CD14-positive monocyte (primary cell): ENCODE data around the gene MYL11. TPM values are rescaled to one million over a fixed set of nuclear protein-coding genes. Genes with fewer than 3 reads are reported as not detected.

Source experiments
- DNase-seq, 3 donors: peaks; one replicate each; pipeline ENCODE4 v3.0.0-alpha.2; 2011 to 2022
- H2AFZ ChIP-seq: 2 replicates; pipeline ENCODE4 v1.6.0; 2012; ENCODE audit warnings: mild to moderate bottlenecking, low read depth, low read length, inconsistent platforms; ENCODE audit not compliant: insufficient read depth, poor library complexity, severe bottlenecking
- H3K27ac ChIP-seq, 2 donors: 1 replicate in 1 of 2; 2 replicates in 1 of 2; pipeline ENCODE4 v1.5.1; 2012 to 2013; ENCODE audit warnings: low read length in 2 of 2, control low read depth in 1 of 2, inconsistent platforms in 1 of 2, low read depth in 1 of 2, mild to moderate bottlenecking in 1 of 2
- H3K27me3 ChIP-seq, 2 donors: one replicate each; pipeline versions ENCODE4 v1.6.0 to v1.6.1; 2011 to 2013; ENCODE audit warnings: low read length in 2 of 2; ENCODE audit not compliant: control insufficient read depth in 2 of 2, insufficient read depth in 2 of 2
- H3K36me3 ChIP-seq, 2 donors: replicated peaks in 1 of 2; 1 replicate in 1 of 2; 2 replicates in 1 of 2; pipeline versions ENCODE4 v1.5.1 to v1.6.1; 2012 to 2013; ENCODE audit warnings: low read length in 2 of 2, control low read depth in 1 of 2, inconsistent platforms in 1 of 2, mild to moderate bottlenecking in 1 of 2; ENCODE audit not compliant: insufficient read depth in 2 of 2, control insufficient read depth in 1 of 2
- H3K4me1 ChIP-seq, 2 donors: 1 replicate in 1 of 2; 2 replicates in 1 of 2; pipeline versions ENCODE4 v1.5.1 to v1.6.1; 2012 to 2013; ENCODE audit warnings: low read length in 2 of 2, control low read depth in 1 of 2, inconsistent platforms in 1 of 2, mild to moderate bottlenecking in 1 of 2, moderate library complexity in 1 of 2; ENCODE audit not compliant: insufficient read depth in 2 of 2, control insufficient read depth in 1 of 2
- H3K4me2 ChIP-seq: replicated peaks from 2 replicates; pipeline ENCODE3; 2012; ENCODE audit warnings: low read length, moderate library complexity, mild to moderate bottlenecking; ENCODE audit not compliant: poor library complexity, severe bottlenecking; ENCODE audit errors: extremely low read depth
- H3K4me3 ChIP-seq, 3 experiments: fragments of 200-600 bp in 1 of 3; sonication (generic) in 1 of 3; replicated peaks in 1 of 3; 1 replicate in 2 of 3; 2 replicates in 1 of 3; pipeline ENCODE4 v1.5.1; 2011 to 2013; ENCODE audit warnings: low read length in 3 of 3, mild to moderate bottlenecking in 3 of 3, control low read depth in 2 of 3, low read depth in 2 of 3, inconsistent platforms in 1 of 3, moderate library complexity in 1 of 3
- H3K79me2 ChIP-seq: 2 replicates; pipeline ENCODE4 v1.6.0; 2012; ENCODE audit warnings: mild to moderate bottlenecking, control low read depth, inconsistent platforms, low read length, moderate library complexity; ENCODE audit not compliant: insufficient read depth
- H3K9ac ChIP-seq: 2 replicates; pipeline ENCODE4 v1.6.0; 2017; ENCODE audit warnings: low read length, mild to moderate bottlenecking; ENCODE audit not compliant: insufficient read depth, poor library complexity, severe bottlenecking
- H3K9me3 ChIP-seq, 2 donors: replicated peaks in 1 of 2; 1 replicate in 1 of 2; 2 replicates in 1 of 2; pipeline versions ENCODE4 v1.5.1 to v1.6.1; 2012 to 2013; ENCODE audit warnings: low read length in 2 of 2, control low read depth in 1 of 2; ENCODE audit not compliant: control insufficient read depth in 1 of 2, insufficient read depth in 1 of 2
- H4K20me1 ChIP-seq: 2 replicates; pipeline ENCODE4 v1.6.0; 2012; ENCODE audit warnings: mild to moderate bottlenecking, low read length, control low read depth, moderate library complexity; ENCODE audit not compliant: insufficient read depth
- H3K27ac Mint-ChIP-seq, 7 donors: one replicate each; pipeline ENCODE4 v1.8.0; 2020; ENCODE audit warnings: mild to moderate bottlenecking in 7 of 7, mixed read lengths in 7 of 7, moderate library complexity in 6 of 7, inconsistent platforms in 2 of 7
- H3K27me3 Mint-ChIP-seq, 3 donors: one replicate each; pipeline ENCODE4 v1.8.0; 2021 to 2022; ENCODE audit warnings: low read depth in 3 of 3, mild to moderate bottlenecking in 3 of 3, mixed read lengths in 3 of 3, moderate library complexity in 3 of 3, inconsistent platforms in 1 of 3
- H3K36me3 Mint-ChIP-seq, 2 donors: one replicate each; pipeline ENCODE4 v1.8.0; 2020; ENCODE audit warnings: mixed read lengths in 2 of 2, inconsistent platforms in 1 of 2, mild to moderate bottlenecking in 1 of 2
- H3K4me1 Mint-ChIP-seq: one replicate; pipeline ENCODE4 v1.8.0; 2020; ENCODE audit warnings: mild to moderate bottlenecking, mixed read lengths
- H3K4me3 Mint-ChIP-seq, 2 donors: one replicate each; pipeline ENCODE4 v1.8.0; 2020; ENCODE audit warnings: mild to moderate bottlenecking in 2 of 2, mixed read lengths in 2 of 2, moderate library complexity in 1 of 2
- H3K9me3 Mint-ChIP-seq, 7 donors: one replicate each; pipeline ENCODE4 v1.8.0; 2020 to 2022; ENCODE audit warnings: mixed read lengths in 7 of 7, mild to moderate bottlenecking in 6 of 7, moderate library complexity in 6 of 7, inconsistent platforms in 2 of 7
- WGBS: methylation state at CpG from one replicate; pipeline ENCODE4 v1.1.5; 2013; ENCODE audit warnings: missing lambda C conversion rate; ENCODE audit not compliant: insufficient coverage; 5-methylcytosine and 5-hydroxymethylcytosine counted together
- intact Hi-C, 2 donors: fragments of 100-400 bp; cut with micrococcal nuclease; formaldehyde crosslinking; loops; one replicate each; pipeline versions ENCODE4 v1.15.0 to v1.15.1; 2023
- polyA plus RNA-seq, 3 donors: library from polyadenylated mRNA; depleted of rRNA in 1 of 3; unstranded in 2 of 3; stranded (reverse) in 1 of 3; fragments of 300-500 nt in 2 of 3; fragments of >200 nt in 1 of 3; fragmentation: Illumina TruSeq in 2 of 3; gene quantifications; 1 replicate in 2 of 3; 2 replicates in 1 of 3; pipeline ENCODE4 v1.2.3, GENCODE V29; 2012 to 2021
- TF ChIP-seq, protein P1 (sequence below): fragments of 200-600 bp; IDR thresholded peaks from one replicate; pipeline ENCODE4 v1.8.0; 2022; ENCODE audit warnings: antibody characterized with exemption, mild to moderate bottlenecking

Gene MYL11
- polyA plus RNA-seq, 3 donors, result 1.6 to 1.9 TPM; not detected in 1

DNA sequence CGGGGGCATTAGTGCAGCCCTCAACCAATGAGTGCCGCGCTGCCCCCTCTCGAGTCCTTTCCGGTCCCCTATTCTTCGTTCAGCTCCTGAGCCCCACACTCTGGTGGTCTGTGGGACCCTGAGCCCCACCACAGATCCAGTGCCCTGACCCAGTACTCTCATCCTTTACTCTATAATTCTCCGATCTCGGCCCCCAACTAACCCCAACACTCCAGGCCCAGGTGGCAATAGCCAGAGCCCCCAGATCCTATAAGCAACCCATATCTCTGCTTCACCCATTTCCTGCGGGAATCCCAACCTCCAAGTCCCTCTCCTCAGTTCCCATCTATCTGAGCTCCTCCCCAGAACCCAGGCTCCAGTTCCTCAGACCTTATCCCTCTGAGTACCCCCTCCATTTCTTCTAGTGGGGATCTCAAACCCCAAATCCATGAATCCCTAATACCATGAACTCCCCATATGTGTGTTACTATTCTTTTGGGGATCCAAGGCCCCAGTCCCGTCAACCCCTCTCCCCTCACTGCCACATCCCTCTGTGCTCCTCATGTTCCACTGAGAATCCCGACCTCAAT lies 3.3 kb upstream of the MYL11 start:
- WGBS, result 23% methylated on average over 11 of the region's 11 CpGs
- H3K4me1 ChIP-seq, result peaks cover 27 to 40% of the 10 kb centered on the region in 2 donors
- peak overlapping the region; percentile 81 for H3K4me2 ChIP-seq
- peaks cover 28% of the 10 kb centered on the region for H4K20me1 ChIP-seq
- peaks cover 41% of the 10 kb centered on the region for H3K4me1 Mint-ChIP-seq
- peaks cover 0 to 6% (median 0%) of the 10 kb centered on the region in 7 donors for H3K9me3 Mint-ChIP-seq
- H3K27ac Mint-ChIP-seq, result peak overlapping the region; percentile 94 to 98 (median 96)
- peak overlapping the region; percentile 34 to 72 (median 36) for H3K4me3 ChIP-seq
- peaks cover 0 to 6% (median 0%) of the 10 kb centered on the region in 3 donors for H3K27me3 Mint-ChIP-seq
- peak overlapping the region; percentile 75 for H2AFZ ChIP-seq
- peak overlapping the region; percentile 74 to 89 for H3K4me3 Mint-ChIP-seq
- H3K9me3 ChIP-seq, result no peaks in the 10 kb centered on the region
- peak overlapping the region; percentile 41 for H3K9ac ChIP-seq
- H3K27ac ChIP-seq, result peak overlapping the region; percentile 84 to 88
- peaks cover 38% of the 10 kb centered on the region for H3K79me2 ChIP-seq
- TF ChIP-seq, protein P1, sequence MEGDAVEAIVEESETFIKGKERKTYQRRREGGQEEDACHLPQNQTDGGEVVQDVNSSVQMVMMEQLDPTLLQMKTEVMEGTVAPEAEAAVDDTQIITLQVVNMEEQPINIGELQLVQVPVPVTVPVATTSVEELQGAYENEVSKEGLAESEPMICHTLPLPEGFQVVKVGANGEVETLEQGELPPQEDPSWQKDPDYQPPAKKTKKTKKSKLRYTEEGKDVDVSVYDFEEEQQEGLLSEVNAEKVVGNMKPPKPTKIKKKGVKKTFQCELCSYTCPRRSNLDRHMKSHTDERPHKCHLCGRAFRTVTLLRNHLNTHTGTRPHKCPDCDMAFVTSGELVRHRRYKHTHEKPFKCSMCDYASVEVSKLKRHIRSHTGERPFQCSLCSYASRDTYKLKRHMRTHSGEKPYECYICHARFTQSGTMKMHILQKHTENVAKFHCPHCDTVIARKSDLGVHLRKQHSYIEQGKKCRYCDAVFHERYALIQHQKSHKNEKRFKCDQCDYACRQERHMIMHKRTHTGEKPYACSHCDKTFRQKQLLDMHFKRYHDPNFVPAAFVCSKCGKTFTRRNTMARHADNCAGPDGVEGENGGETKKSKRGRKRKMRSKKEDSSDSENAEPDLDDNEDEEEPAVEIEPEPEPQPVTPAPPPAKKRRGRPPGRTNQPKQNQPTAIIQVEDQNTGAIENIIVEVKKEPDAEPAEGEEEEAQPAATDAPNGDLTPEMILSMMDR, result no peak
- DNase-seq, result no peak
- intact Hi-C loops, result loop anchor here (2.0 to 10.0 kb wide), 4 partner anchors 17 to 343 kb away; partner anchors contain the start of genes CD2BP2 (in 1 of the 2), FBRS (in 1 of the 2) and PRR14 (in 1 of the 2)
- H3K27me3 ChIP-seq, result no peaks in the 10 kb centered on the region
- H3K36me3 Mint-ChIP-seq, result peaks cover 4 to 12% of the 10 kb centered on the region in 2 donors
- peaks cover 4 to 13% of the 10 kb centered on the region in 2 donors for H3K36me3 ChIP-seq

DNA sequence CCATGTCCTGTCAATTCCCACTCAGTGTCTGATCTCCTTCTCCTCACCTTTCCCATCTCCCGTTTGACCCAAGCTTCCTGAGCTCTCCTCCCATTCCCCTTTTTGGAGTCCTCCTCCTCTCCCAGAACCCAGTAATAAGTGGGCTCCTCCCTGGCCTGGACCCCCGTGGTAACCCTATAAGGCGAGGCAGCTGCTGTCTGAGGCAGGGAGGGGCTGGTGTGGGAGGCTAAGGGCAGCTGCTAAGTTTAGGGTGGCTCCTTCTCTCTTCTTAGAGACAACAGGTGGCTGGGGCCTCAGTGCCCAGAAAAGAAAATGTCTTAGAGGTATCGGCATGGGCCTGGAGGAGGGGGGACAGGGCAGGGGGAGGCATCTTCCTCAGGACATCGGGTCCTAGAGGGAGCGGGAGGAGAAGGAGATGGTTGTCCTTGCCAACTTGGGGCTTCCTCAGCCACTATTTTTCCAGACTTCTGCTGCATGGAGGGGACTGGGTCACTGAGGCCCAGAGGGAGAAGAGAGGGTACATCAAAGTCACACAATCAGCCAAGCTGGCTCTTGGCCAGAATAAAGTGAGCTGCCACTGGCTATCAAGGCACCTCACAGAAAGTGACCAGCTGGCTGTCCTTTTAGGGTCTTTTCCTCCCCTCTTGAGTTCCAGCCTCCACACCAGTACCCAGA lies 2.4 kb upstream of the MYL11 start:
- peak in 1 of 3 donors; percentile 5 for DNase-seq
- H3K27ac Mint-ChIP-seq, result peak overlapping the region in 6 of 7 donors; percentile 25 to 98 (median 95)
- Histone ChIP-seq H2AFZ (peak overlapping the region; percentile 75), H3K9me3 (no peaks in the 10 kb centered on the region), H3K4me3 (no peak overlapping the region), H3K4me1 (peaks cover 31 to 39% of the 10 kb centered on the region in 2 donors), H3K36me3 (peaks cover 0 to 7% of the 10 kb centered on the region in 2 donors), H3K27me3 (no peaks in the 10 kb centered on the region), H3K79me2 (peaks cover 29% of the 10 kb centered on the region), H4K20me1 (peaks cover 19% of the 10 kb centered on the region), H3K4me2 (no peak overlapping the region), H3K9ac (no peak overlapping the region), H3K27ac (peak overlapping the region in 1 of 2 donors; percentile 84)
- H3K4me1 Mint-ChIP-seq, result peaks cover 35% of the 10 kb centered on the region
- H3K4me3 Mint-ChIP-seq, result peak overlapping the region in 1 of 2 donors; percentile 31
- H3K36me3 Mint-ChIP-seq, result peaks cover 0 to 3% of the 10 kb centered on the region in 2 donors
- WGBS, result 100% methylated on average over 1 of the region's 6 CpGs
- peaks cover 0 to 6% (median 0%) of the 10 kb centered on the region in 3 donors for H3K27me3 Mint-ChIP-seq
- intact Hi-C loops, result loop anchor here (10.0 kb wide), 2 partner anchors 283 to 343 kb away; partner anchors contain the start of genes FBRS (in 1 of the 2) and PRR14 (in 1 of the 2)
- H3K9me3 Mint-ChIP-seq, result peaks cover 0 to 5% (median 0%) of the 10 kb centered on the region in 7 donors
- TF ChIP-seq, protein P1, result no peak
